GM23338 (cell line): ENCODE data around the gene RETSAT. TPM values are rescaled to one million over a fixed set of nuclear protein-coding genes. Genes with fewer than 3 reads are reported as not detected.

ENCODE experiments used
- ATAC-seq: fragments of 200-7000 bp; cut with Tn5 transposase; 3 replicates; pipeline ENCODE4 v1.9.1; 2020
- DNase-seq: peaks from one replicate; pipeline ENCODE4 v3.0.0-alpha.2; 2015; ENCODE audit warnings: low spot score
- H2AFZ ChIP-seq: fragments of 200-600 bp; sonication (generic); 2 replicates; pipeline ENCODE4 v1.8.0; 2016; ENCODE audit warnings: antibody characterized with exemption, mild to moderate bottlenecking, moderate library complexity
- H3F3A ChIP-seq: fragments of 200-600 bp; sonication (generic); replicated peaks from 2 replicates; pipeline ENCODE4 v1.8.0; 2017; ENCODE audit warnings: antibody characterized with exemption, mixed run types, low read depth
- H3K27ac ChIP-seq: fragments of 200-600 bp; sonication (generic); 2 replicates; pipeline ENCODE4 v1.6.1; 2016; ENCODE audit warnings: low read depth
- H3K27me3 ChIP-seq: fragments of 200-600 bp; sonication (generic); 2 replicates; pipeline ENCODE4 v1.8.0; 2016; ENCODE audit warnings: mild to moderate bottlenecking, mixed run types, moderate library complexity; ENCODE audit not compliant: insufficient read depth
- H3K36me3 ChIP-seq: fragments of 200-600 bp; sonication (generic); 2 replicates; pipeline ENCODE4 v1.8.0; 2016; ENCODE audit warnings: mild to moderate bottlenecking; ENCODE audit not compliant: insufficient read depth
- H3K4me1 ChIP-seq: fragments of 200-600 bp; sonication (generic); 2 replicates; pipeline ENCODE4 v1.8.0; 2016; ENCODE audit warnings: mild to moderate bottlenecking, moderate library complexity; ENCODE audit not compliant: insufficient read depth
- H3K4me2 ChIP-seq: fragments of 200-600 bp; sonication (generic); 2 replicates; pipeline ENCODE4 v1.7.1; 2017; ENCODE audit warnings: mixed run types
- H3K4me3 ChIP-seq: fragments of 200-600 bp; sonication (generic); 2 replicates; pipeline ENCODE4 v1.6.1; 2016; ENCODE audit warnings: mixed run types
- H3K79me2 ChIP-seq: fragments of 200-600 bp; sonication (generic); replicated peaks from 2 replicates; pipeline ENCODE4 v1.8.0; 2017; ENCODE audit warnings: mild to moderate bottlenecking; ENCODE audit not compliant: insufficient read depth
- H3K9me2 ChIP-seq: fragments of 200-600 bp; sonication (generic); 2 replicates; pipeline ENCODE4 v1.8.0; 2017; ENCODE audit not compliant: insufficient read depth
- H4K20me1 ChIP-seq: fragments of 200-600 bp; sonication (generic); replicated peaks from 2 replicates; pipeline ENCODE4 v1.8.0; 2017; ENCODE audit warnings: mild to moderate bottlenecking; ENCODE audit not compliant: insufficient read depth
- H3K27ac Mint-ChIP-seq: 2 replicates; pipeline ENCODE4 v1.8.0; 2020; ENCODE audit warnings: inconsistent platforms, mild to moderate bottlenecking, moderate library complexity, mixed read lengths
- H3K27me3 Mint-ChIP-seq: 3 replicates; pipeline ENCODE4 v1.8.0; 2022; ENCODE audit warnings: low read depth, mild to moderate bottlenecking, moderate library complexity, mixed read lengths, inconsistent platforms; ENCODE audit not compliant: insufficient read depth, poor library complexity
- H3K36me3 Mint-ChIP-seq: 3 replicates; pipeline ENCODE4 v1.8.0; 2021; ENCODE audit warnings: low read depth, mild to moderate bottlenecking, inconsistent platforms, moderate library complexity, mixed read lengths
- H3K4me1 Mint-ChIP-seq: 3 replicates; pipeline ENCODE4 v1.8.0; 2020; ENCODE audit warnings: mild to moderate bottlenecking, inconsistent platforms, mixed read lengths
- H3K4me3 Mint-ChIP-seq: 3 replicates; pipeline ENCODE4 v1.8.0; 2021; ENCODE audit warnings: moderate library complexity, mild to moderate bottlenecking, inconsistent platforms, mixed read lengths
- H3K9me3 Mint-ChIP-seq: 3 replicates; pipeline ENCODE4 v1.8.0; 2020; ENCODE audit warnings: moderate library complexity, mild to moderate bottlenecking, inconsistent platforms, mixed read lengths
- JUNB ChIP-seq: IDR thresholded peaks from one replicate; pipeline ENCODE4 v1.6.1; 2016; ENCODE audit warnings: antibody characterized with exemption; ENCODE audit not compliant: unreplicated experiment
- NANOG ChIP-seq: IDR thresholded peaks from 2 replicates; pipeline ENCODE4 v1.6.1; 2016; ENCODE audit warnings: antibody characterized with exemption, borderline replicate concordance
- POLR2AphosphoS5 ChIP-seq: IDR thresholded peaks from 2 replicates; pipeline ENCODE4 v1.6.1; 2016; ENCODE audit warnings: antibody characterized with exemption, low read depth
- STAT1 ChIP-seq: IDR thresholded peaks from one replicate; pipeline ENCODE4 v1.6.1; 2016; ENCODE audit warnings: antibody characterized with exemption; ENCODE audit not compliant: unreplicated experiment
- ZNF114 ChIP-seq: fragments of 250-450 bp; sonication (Bioruptor Pico); IDR thresholded peaks from 2 replicates; pipeline ENCODE4 v1.5.0; 2020; ENCODE audit warnings: mild to moderate bottlenecking, moderate library complexity
- ZNF331 ChIP-seq: fragments of 250-450 bp; sonication (Bioruptor Pico); IDR thresholded peaks from 2 replicates; pipeline ENCODE4 v1.5.0; 2020; ENCODE audit warnings: low read depth, mild to moderate bottlenecking, moderate library complexity
- polyA plus RNA-seq: library from polyadenylated mRNA; unstranded; fragments of >200 nt; fragmentation: Nextera tagmentation; extraction: Ambion mirVana; gene quantifications from 2 replicates; pipeline ENCODE4 v1.2.1, GENCODE V29; 2016
- total RNA-seq: library from RNA; depleted of rRNA; stranded (reverse); fragments of >200 nt; shearing (Covaris generic); gene quantifications from 2 replicates; pipeline ENCODE4 v1.2.3, GENCODE V29; 2014
- TF ChIP-seq, protein P1 (sequence below), 2 experiments: fragments of 200-600 bp in 1 of 2; sonication (generic) in 1 of 2; conservative IDR thresholded peaks; 2 replicates each; pipeline versions ENCODE4 v1.5.1 to v1.6.1; 2016 to 2017; ENCODE audit warnings: antibody characterized with exemption in 2 of 2, low read depth in 2 of 2, mild to moderate bottlenecking in 2 of 2, moderate library complexity in 1 of 2
- TF ChIP-seq, protein P2 (sequence below): fragments of 250-450 bp; sonication (Bioruptor Pico); IDR thresholded peaks from 2 replicates; pipeline ENCODE4 v1.5.0; 2020; ENCODE audit warnings: mild to moderate bottlenecking, moderate library complexity

The RETSAT gene
- total and polyA plus RNA-seq, 2 experiments from 2014 or later: 2.3 to 16.4 TPM

DNA sequence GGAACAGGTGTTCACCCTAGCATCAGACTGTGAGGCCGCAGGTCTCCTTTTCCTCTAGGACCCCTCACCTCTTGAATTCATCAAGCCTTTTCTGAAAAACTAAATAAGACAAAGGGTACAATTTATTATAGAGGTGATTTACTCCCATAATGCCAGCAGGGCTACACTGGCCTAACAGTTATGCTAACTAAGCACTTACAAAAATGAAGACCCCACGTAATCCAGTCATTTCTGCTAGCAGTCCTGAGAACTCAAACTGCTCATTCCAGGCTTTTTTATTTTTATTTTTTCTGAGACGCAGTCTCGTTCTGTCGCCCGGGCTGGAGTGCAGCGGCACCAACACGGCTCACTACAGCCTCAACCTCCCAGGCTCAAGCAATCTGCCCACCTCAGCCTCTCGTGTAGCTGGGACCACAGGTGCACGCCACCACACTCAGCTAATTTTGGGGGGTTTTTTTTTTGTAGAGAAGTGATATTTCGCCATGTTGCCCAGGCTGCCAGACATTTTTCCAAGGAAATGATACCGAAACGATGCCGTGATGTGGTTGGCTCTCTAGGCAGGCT is 41.7 kb upstream of the RETSAT start (continued):
- TF ChIP-seq, protein P1, sequence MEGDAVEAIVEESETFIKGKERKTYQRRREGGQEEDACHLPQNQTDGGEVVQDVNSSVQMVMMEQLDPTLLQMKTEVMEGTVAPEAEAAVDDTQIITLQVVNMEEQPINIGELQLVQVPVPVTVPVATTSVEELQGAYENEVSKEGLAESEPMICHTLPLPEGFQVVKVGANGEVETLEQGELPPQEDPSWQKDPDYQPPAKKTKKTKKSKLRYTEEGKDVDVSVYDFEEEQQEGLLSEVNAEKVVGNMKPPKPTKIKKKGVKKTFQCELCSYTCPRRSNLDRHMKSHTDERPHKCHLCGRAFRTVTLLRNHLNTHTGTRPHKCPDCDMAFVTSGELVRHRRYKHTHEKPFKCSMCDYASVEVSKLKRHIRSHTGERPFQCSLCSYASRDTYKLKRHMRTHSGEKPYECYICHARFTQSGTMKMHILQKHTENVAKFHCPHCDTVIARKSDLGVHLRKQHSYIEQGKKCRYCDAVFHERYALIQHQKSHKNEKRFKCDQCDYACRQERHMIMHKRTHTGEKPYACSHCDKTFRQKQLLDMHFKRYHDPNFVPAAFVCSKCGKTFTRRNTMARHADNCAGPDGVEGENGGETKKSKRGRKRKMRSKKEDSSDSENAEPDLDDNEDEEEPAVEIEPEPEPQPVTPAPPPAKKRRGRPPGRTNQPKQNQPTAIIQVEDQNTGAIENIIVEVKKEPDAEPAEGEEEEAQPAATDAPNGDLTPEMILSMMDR (conservative IDR thresholded peaks at IDR 0.05; ENCODE audit: low read depth in 2 of 2): no peak
- no peak for TF ChIP-seq ZNF331 (CRISPR knock-in tag)
- no peak for TF ChIP-seq JUNB
- no peak for TF ChIP-seq ZNF114 (CRISPR knock-in tag)
- TF ChIP-seq POLR2AphosphoS5: no peak
- TF ChIP-seq STAT1: no peak
- TF ChIP-seq NANOG: no peak
- TF ChIP-seq, protein P2, sequence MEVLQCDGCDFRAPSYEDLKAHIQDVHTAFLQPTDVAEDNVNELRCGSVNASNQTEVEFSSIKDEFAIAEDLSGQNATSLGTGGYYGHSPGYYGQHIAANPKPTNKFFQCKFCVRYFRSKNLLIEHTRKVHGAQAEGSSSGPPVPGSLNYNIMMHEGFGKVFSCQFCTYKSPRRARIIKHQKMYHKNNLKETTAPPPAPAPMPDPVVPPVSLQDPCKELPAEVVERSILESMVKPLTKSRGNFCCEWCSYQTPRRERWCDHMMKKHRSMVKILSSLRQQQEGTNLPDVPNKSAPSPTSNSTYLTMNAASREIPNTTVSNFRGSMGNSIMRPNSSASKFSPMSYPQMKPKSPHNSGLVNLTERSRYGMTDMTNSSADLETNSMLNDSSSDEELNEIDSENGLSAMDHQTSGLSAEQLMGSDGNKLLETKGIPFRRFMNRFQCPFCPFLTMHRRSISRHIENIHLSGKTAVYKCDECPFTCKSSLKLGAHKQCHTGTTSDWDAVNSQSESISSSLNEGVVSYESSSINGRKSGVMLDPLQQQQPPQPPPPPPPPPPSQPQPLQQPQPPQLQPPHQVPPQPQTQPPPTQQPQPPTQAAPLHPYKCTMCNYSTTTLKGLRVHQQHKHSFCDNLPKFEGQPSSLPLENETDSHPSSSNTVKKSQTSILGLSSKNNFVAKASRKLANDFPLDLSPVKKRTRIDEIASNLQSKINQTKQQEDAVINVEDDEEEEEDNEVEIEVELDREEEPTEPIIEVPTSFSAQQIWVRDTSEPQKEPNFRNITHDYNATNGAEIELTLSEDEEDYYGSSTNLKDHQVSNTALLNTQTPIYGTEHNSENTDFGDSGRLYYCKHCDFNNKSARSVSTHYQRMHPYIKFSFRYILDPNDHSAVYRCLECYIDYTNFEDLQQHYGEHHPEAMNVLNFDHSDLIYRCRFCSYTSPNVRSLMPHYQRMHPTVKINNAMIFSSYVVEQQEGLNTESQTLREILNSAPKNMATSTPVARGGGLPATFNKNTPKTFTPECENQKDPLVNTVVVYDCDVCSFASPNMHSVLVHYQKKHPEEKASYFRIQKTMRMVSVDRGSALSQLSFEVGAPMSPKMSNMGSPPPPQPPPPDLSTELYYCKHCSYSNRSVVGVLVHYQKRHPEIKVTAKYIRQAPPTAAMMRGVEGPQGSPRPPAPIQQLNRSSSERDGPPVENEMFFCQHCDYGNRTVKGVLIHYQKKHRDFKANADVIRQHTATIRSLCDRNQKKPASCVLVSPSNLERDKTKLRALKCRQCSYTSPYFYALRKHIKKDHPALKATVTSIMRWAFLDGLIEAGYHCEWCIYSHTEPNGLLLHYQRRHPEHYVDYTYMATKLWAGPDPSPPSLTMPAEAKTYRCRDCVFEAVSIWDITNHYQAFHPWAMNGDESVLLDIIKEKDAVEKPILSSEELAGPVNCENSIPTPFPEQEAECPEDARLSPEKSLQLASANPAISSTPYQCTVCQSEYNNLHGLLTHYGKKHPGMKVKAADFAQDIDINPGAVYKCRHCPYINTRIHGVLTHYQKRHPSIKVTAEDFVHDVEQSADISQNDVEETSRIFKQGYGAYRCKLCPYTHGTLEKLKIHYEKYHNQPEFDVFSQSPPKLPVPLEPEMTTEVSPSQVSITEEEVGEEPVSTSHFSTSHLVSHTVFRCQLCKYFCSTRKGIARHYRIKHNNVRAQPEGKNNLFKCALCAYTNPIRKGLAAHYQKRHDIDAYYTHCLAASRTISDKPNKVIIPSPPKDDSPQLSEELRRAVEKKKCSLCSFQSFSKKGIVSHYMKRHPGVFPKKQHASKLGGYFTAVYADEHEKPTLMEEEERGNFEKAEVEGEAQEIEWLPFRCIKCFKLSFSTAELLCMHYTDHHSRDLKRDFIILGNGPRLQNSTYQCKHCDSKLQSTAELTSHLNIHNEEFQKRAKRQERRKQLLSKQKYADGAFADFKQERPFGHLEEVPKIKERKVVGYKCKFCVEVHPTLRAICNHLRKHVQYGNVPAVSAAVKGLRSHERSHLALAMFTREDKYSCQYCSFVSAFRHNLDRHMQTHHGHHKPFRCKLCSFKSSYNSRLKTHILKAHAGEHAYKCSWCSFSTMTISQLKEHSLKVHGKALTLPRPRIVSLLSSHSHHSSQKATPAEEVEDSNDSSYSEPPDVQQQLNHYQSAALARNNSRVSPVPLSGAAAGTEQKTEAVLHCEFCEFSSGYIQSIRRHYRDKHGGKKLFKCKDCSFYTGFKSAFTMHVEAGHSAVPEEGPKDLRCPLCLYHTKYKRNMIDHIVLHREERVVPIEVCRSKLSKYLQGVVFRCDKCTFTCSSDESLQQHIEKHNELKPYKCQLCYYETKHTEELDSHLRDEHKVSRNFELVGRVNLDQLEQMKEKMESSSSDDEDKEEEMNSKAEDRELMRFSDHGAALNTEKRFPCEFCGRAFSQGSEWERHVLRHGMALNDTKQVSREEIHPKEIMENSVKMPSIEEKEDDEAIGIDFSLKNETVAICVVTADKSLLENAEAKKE (CRISPR knock-in tag): no peak

DNA sequence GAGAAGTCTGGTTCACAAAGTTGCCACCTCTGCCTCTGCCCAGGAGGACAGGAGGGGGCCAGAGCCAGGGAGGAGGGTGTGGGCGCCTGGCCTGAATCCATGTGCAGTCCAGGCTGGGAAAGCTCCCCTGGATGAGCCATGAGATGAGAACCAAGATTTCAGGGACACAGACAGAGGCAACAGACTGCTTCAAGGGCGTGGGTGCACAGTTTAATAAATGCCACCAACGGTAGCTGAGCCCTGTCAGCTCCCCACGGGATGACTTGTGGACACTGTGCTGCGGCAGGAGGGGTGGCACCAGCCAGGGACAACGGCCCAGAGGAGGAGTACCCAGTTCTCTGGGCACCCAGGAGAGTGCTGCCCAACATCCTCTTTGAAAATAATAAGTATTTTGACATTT is 40.6 kb upstream of the RETSAT start:
- Histone ChIP-seq H2AFZ (no peak overlapping the region), H3K4me2 (no peak overlapping the region), H3K4me1 (peaks cover 3% of the 10 kb centered on the region; the same call in 1 of the 2 replicates), H3K4me3 (no peak overlapping the region), H3K9me2 (no peaks in the 10 kb centered on the region), H3K36me3 (no peaks in the 10 kb centered on the region; the same call in 1 of the 2 replicates), H3K79me2 (no peaks in the 10 kb centered on the region), H3F3A (0 out of 2 replicates have a peak, but pooled peaks cover 7% of the 10 kb centered on the region), H3K27ac (no peak overlapping the region), H4K20me1 (no peaks in the 10 kb centered on the region), H3K27me3 (no peaks in the 10 kb centered on the region)
- H3K27ac Mint-ChIP-seq: no peak overlapping the region
- H3K27me3 Mint-ChIP-seq: peaks cover 3% of the 10 kb centered on the region
- H3K9me3 Mint-ChIP-seq: no peaks in the 10 kb centered on the region
- no peak for ATAC-seq
- H3K4me1 Mint-ChIP-seq: peaks cover 19% of the 10 kb centered on the region
- no peak for DNase-seq
- no peak overlapping the region for H3K4me3 Mint-ChIP-seq
- peaks cover 5% of the 10 kb centered on the region; the same call in 2 of the 3 replicates for H3K36me3 Mint-ChIP-seq
- TF ChIP-seq, protein P1 (conservative IDR thresholded peaks at IDR 0.05; ENCODE audit: low read depth in 2 of 2): no peak
